Liver (tissue), 9 donors: ENCODE measurements around the gene FAM209B. TPM values are rescaled to one million over a fixed set of nuclear protein-coding genes. Genes with fewer than 3 reads are reported as not detected.

Source experiments
- DNase-seq: peaks from one replicate; pipeline ENCODE4 v3.0.0-alpha.2; 2017; ENCODE audit warnings: low spot score
- H3K27ac ChIP-seq, 2 donors: one replicate each; pipeline ENCODE4 v1.7.0; 2013; ENCODE audit warnings: inconsistent platforms in 2 of 2, low read length in 2 of 2, control low read depth in 1 of 2, low read depth in 1 of 2, mild to moderate bottlenecking in 1 of 2
- H3K27me3 ChIP-seq, 4 donors: one replicate each; pipeline versions ENCODE4 v1.6.1 to v1.7.0; 2013; ENCODE audit warnings: low read length in 3 of 4, inconsistent platforms in 1 of 4, mild to moderate bottlenecking in 1 of 4, moderate library complexity in 1 of 4; ENCODE audit not compliant: control insufficient read depth in 4 of 4, insufficient read depth in 4 of 4
- H3K36me3 ChIP-seq, 4 donors: one replicate each; pipeline versions ENCODE4 v1.6.1 to v1.7.0; 2013; ENCODE audit warnings: low read length in 3 of 4, mild to moderate bottlenecking in 3 of 4, low read depth in 1 of 4, moderate library complexity in 1 of 4; ENCODE audit not compliant: control insufficient read depth in 4 of 4, insufficient read depth in 3 of 4
- H3K4me1 ChIP-seq, 4 donors: one replicate each; pipeline versions ENCODE4 v1.6.1 to v1.7.0; 2013; ENCODE audit warnings: low read length in 3 of 4, mild to moderate bottlenecking in 3 of 4, moderate library complexity in 1 of 4; ENCODE audit not compliant: control insufficient read depth in 4 of 4, insufficient read depth in 4 of 4
- H3K4me3 ChIP-seq, 3 donors: one replicate each; pipeline versions ENCODE4 v1.6.1 to v1.7.0; 2013; ENCODE audit warnings: low read length in 3 of 3, control low read depth in 1 of 3, low read depth in 1 of 3, mild to moderate bottlenecking in 1 of 3
- H3K9ac ChIP-seq, 2 donors: one replicate each; pipeline ENCODE4 v1.7.0; 2013; ENCODE audit warnings: low read length in 2 of 2, mild to moderate bottlenecking in 2 of 2, moderate library complexity in 2 of 2, control low read depth in 1 of 2, low read depth in 1 of 2
- H3K9me3 ChIP-seq, 4 donors: one replicate each; pipeline versions ENCODE4 v1.6.1 to v1.7.0; 2013; ENCODE audit warnings: low read length in 3 of 4; ENCODE audit not compliant: control insufficient read depth in 4 of 4
- CTCF ChIP-seq: fragments of 150-350 bp; IDR thresholded peaks from 2 replicates; pipeline ENCODE4 v1.5.1; 2017; ENCODE audit warnings: improper control_type of control experiment, low read depth, low read length; ENCODE audit not compliant: missing input control
- EGR1 ChIP-seq, 2 donors: IDR thresholded peaks; 2 replicates each; pipeline ENCODE4 v1.6.1; 2016 to 2018; ENCODE audit warnings: antibody characterized with exemption in 2 of 2, low read depth in 2 of 2
- FOXA1 ChIP-seq: IDR thresholded peaks from 2 replicates; pipeline ENCODE4 v1.6.1; 2016; ENCODE audit warnings: antibody characterized with exemption
- FOXA2 ChIP-seq: IDR thresholded peaks from 2 replicates; pipeline ENCODE4 v1.6.1; 2016; ENCODE audit warnings: antibody characterized with exemption
- GABPA ChIP-seq, 2 donors: IDR thresholded peaks in 1 of 2; conservative IDR thresholded peaks in 1 of 2; 2 replicates each; pipeline ENCODE4 v1.6.1; 2016; ENCODE audit warnings: antibody characterized with exemption in 2 of 2, mild to moderate bottlenecking in 1 of 2, moderate library complexity in 1 of 2
- HNF4A ChIP-seq, 2 donors: conservative IDR thresholded peaks; 2 replicates each; pipeline ENCODE4 v1.6.1; 2016; ENCODE audit warnings: antibody characterized with exemption in 2 of 2, mild to moderate bottlenecking in 2 of 2
- HNF4G ChIP-seq: IDR thresholded peaks from 2 replicates; pipeline ENCODE4 v1.6.1; 2016; ENCODE audit warnings: antibody characterized with exemption
- JUND ChIP-seq, 2 donors: IDR thresholded peaks; 2 replicates each; pipeline ENCODE4 v1.6.1; 2016; ENCODE audit warnings: antibody characterized with exemption in 2 of 2
- MAX ChIP-seq: IDR thresholded peaks from 2 replicates; pipeline ENCODE4 v1.6.1; 2016; ENCODE audit warnings: antibody characterized with exemption
- NR2F2 ChIP-seq: IDR thresholded peaks from 2 replicates; pipeline ENCODE4 v1.6.1; 2016; ENCODE audit warnings: antibody characterized with exemption
- RAD21 ChIP-seq, 2 donors: IDR thresholded peaks; 2 replicates each; pipeline ENCODE4 v1.6.1; 2016; ENCODE audit warnings: antibody characterized with exemption in 2 of 2, mild to moderate bottlenecking in 2 of 2
- REST ChIP-seq: IDR thresholded peaks from 2 replicates; pipeline ENCODE4 v1.6.1; 2016; ENCODE audit warnings: antibody characterized with exemption, mild to moderate bottlenecking
- RXRA ChIP-seq, 2 donors: IDR thresholded peaks; 2 replicates each; pipeline ENCODE4 v1.6.1; 2017 to 2018; ENCODE audit warnings: antibody characterized with exemption in 2 of 2, mild to moderate bottlenecking in 1 of 2
- TAF1 ChIP-seq: conservative IDR thresholded peaks from 2 replicates; pipeline ENCODE4 v1.6.1; 2016; ENCODE audit warnings: antibody characterized with exemption, mild to moderate bottlenecking
- YY1 ChIP-seq: IDR thresholded peaks from 2 replicates; pipeline ENCODE4 v1.6.1; 2016; ENCODE audit warnings: antibody characterized with exemption, mild to moderate bottlenecking
- ZBTB33 ChIP-seq: IDR thresholded peaks from 2 replicates; pipeline ENCODE4 v1.6.1; 2016; ENCODE audit warnings: antibody characterized with exemption
- WGBS: extraction: QIAGEN DNeasy Blood & Tissue Kit; methylation state at CpG from one replicate; pipeline ENCODE4 v1.1.7; 2013; 5-methylcytosine and 5-hydroxymethylcytosine counted together
- polyA plus RNA-seq, 2 donors: library from polyadenylated mRNA; stranded (reverse) in 1 of 2; unstranded in 1 of 2; fragments of 200-250 nt in 1 of 2; fragments of >200 nt in 1 of 2; fragmentation: Nextera tagmentation in 1 of 2; extraction: Ambion mirVana in 1 of 2; gene quantifications; one replicate each; pipeline versions ENCODE4 v1.2.1 to v1.2.3, GENCODE V29; 2013 to 2015
- total RNA-seq, 2 donors: library from RNA; depleted of rRNA; stranded (reverse); fragments of >200 nt; gene quantifications; one replicate each; pipeline ENCODE4 v1.2.3, GENCODE V29; 2014
- donor health status: healthy.
- donor health status: healthy.
- donor health status: healthy.
- donor health status: healthy.
- donor health status: healthy.

FAM209B gene
- total and polyA plus RNA-seq, 4 donors, result 0.38 TPM; not detected in 3

- TF ChIP-seq CTCF, result no peak
- no peak for TF ChIP-seq TAF1
Observed at GRCh38 chr20:56527521-56527920, 5.5 kb upstream of the FAM209B start (continued).

- DNase-seq, result no peak
- 67% methylated on average over 3 of the region's 3 CpGs for WGBS
- Histone ChIP-seq H3K4me3 (no peak overlapping the region), H3K9me3 (no peaks in the 10 kb centered on the region), H3K27me3 (no peaks in the 10 kb centered on the region), H3K9ac (no peak overlapping the region), H3K4me1 (no peaks in the 10 kb centered on the region), H3K27ac (no peak overlapping the region), H3K36me3 (no peaks in the 10 kb centered on the region)
- no peak for TF ChIP-seq HNF4A (conservative IDR thresholded peaks at IDR 0.05)
- TF ChIP-seq NR2F2, result no peak
- TF ChIP-seq RXRA (IDR thresholded peaks at IDR 0.05), result no peak
- TF ChIP-seq YY1, result no peak
- TF ChIP-seq ZBTB33, result no peak
- no peak for TF ChIP-seq HNF4G
- no peak for TF ChIP-seq REST
- TF ChIP-seq MAX, result no peak
- no peak for TF ChIP-seq EGR1 (IDR thresholded peaks at IDR 0.05; ENCODE audit: low read depth in 2 of 2)
- no peak for TF ChIP-seq TAF1
- TF ChIP-seq JUND (IDR thresholded peaks at IDR 0.05), result no peak
- TF ChIP-seq FOXA1, result no peak
- TF ChIP-seq RAD21 (IDR thresholded peaks at IDR 0.05), result no peak
- TF ChIP-seq GABPA (IDR thresholded peaks at IDR 0.05 in 1 of 2, conservative IDR thresholded peaks at IDR 0.05 in 1 of 2), result no peak
- no peak for TF ChIP-seq FOXA2
Observed at GRCh38 chr20:56537997-56538396, 5.0 kb downstream of the FAM209B start.
